NCI-H2107 (cell line): Measurements from ENCODE around the gene CDC42.

ENCODE experiments used
- DNase-seq: peaks from one replicate; lab custom pipeline; 2025; lab: John Stamatoyannopoulos, UW

Gene CDC42

GRCh38 chr1:22110016-22110415 is 57.5 kb downstream of the CDC42 start:
- no peak for DNase-seq

- no peak for DNase-seq
Observed at GRCh38 chr1:22111115-22111514, 58.6 kb downstream of the CDC42 start.

GRCh38 chr1:22111620-22112019 is 59.1 kb downstream of the CDC42 start:
- DNase-seq = no peak

- DNase-seq = no peak
Observed at GRCh38 chr1:22112554-22112953, 60.0 kb downstream of the CDC42 start.

GRCh38 chr1:22114083-22115012 is 61.8 kb downstream of the CDC42 start:
- DNase-seq = no peak

GRCh38 chr1:22115286-22115685 is 62.8 kb downstream of the CDC42 start:
- DNase-seq = no peak

- DNase-seq = no peak
Observed at GRCh38 chr1:22117238-22117637, 64.7 kb downstream of the CDC42 start.

- no peak for DNase-seq
Observed at GRCh38 chr1:22117851-22118250, 65.3 kb downstream of the CDC42 start.

GRCh38 chr1:22118291-22118992 is 65.9 kb downstream of the CDC42 start:
- no peak for DNase-seq

GRCh38 chr1:22119626-22120468 is 67.3 kb downstream of the CDC42 start:
- no peak for DNase-seq

GRCh38 chr1:22120469-22120790 is 67.9 kb downstream of the CDC42 start:
- no peak for DNase-seq

GRCh38 chr1:22121421-22121911 is 69.0 kb downstream of the CDC42 start:
- peak; percentile 41 for DNase-seq

- no peak for DNase-seq
Observed at GRCh38 chr1:22122273-22123070, 70.0 kb downstream of the CDC42 start.

GRCh38 chr1:22123071-22123390 is 70.5 kb downstream of the CDC42 start:
- no peak for DNase-seq

GRCh38 chr1:22123901-22124404 is 71.4 kb downstream of the CDC42 start:
- no peak for DNase-seq

GRCh38 chr1:22124592-22125229 is 72.2 kb downstream of the CDC42 start:
- no peak for DNase-seq

- DNase-seq = no peak
Observed at GRCh38 chr1:22126531-22126930, 74.0 kb downstream of the CDC42 start.

GRCh38 chr1:22127248-22127647 is 74.7 kb downstream of the CDC42 start:
- no peak for DNase-seq

- DNase-seq = no peak
Observed at GRCh38 chr1:22127731-22128130, 75.2 kb downstream of the CDC42 start.

GRCh38 chr1:22128392-22128791 is 75.9 kb downstream of the CDC42 start:
- DNase-seq = no peak
